NT2/D1 (cell line): ENCODE data around the gene STXBP6.

Experiments used
- DNase-seq: peaks from one replicate; pipeline ENCODE4 v3.0.0-alpha.2; 2011; ENCODE audit warnings: low read depth, low spot score
- H3K27me3 ChIP-seq: 2 replicates; pipeline ENCODE4 v1.6.0; 2011; ENCODE audit warnings: mild to moderate bottlenecking; ENCODE audit not compliant: insufficient read length, insufficient read depth
- H3K36me3 ChIP-seq: 2 replicates; pipeline ENCODE4 v1.6.1; 2011; ENCODE audit warnings: mild to moderate bottlenecking, low read length, mixed read lengths; ENCODE audit not compliant: insufficient read depth, insufficient read length
- H3K4me1 ChIP-seq: 2 replicates; pipeline ENCODE4 v1.5.1; 2011; ENCODE audit not compliant: insufficient read depth, insufficient read length
- H3K4me3 ChIP-seq: 2 replicates; pipeline ENCODE4 v1.5.1; 2011; ENCODE audit warnings: low read depth; ENCODE audit not compliant: insufficient read length
- H3K9ac ChIP-seq: 2 replicates; pipeline ENCODE4 v1.6.0; 2011; ENCODE audit warnings: low read depth; ENCODE audit not compliant: insufficient read length
- H3K9me3 ChIP-seq: 2 replicates; pipeline ENCODE4 v1.5.1; 2011; ENCODE audit warnings: mild to moderate bottlenecking, low read length; ENCODE audit not compliant: insufficient read depth
- SUZ12 ChIP-seq: IDR thresholded peaks from 2 replicates; pipeline ENCODE4 v1.6.1; 2011; ENCODE audit not compliant: insufficient read length, insufficient read depth; ENCODE audit errors: extremely low read depth
- YY1 ChIP-seq: IDR thresholded peaks from 2 replicates; pipeline ENCODE4 v1.6.1; 2011; ENCODE audit not compliant: insufficient read length, insufficient read depth
- ZNF274 ChIP-seq: IDR thresholded peaks from 2 replicates; pipeline ENCODE4 v1.6.1; 2011; ENCODE audit warnings: mild to moderate bottlenecking, low read depth, low read length

The STXBP6 gene

DNA sequence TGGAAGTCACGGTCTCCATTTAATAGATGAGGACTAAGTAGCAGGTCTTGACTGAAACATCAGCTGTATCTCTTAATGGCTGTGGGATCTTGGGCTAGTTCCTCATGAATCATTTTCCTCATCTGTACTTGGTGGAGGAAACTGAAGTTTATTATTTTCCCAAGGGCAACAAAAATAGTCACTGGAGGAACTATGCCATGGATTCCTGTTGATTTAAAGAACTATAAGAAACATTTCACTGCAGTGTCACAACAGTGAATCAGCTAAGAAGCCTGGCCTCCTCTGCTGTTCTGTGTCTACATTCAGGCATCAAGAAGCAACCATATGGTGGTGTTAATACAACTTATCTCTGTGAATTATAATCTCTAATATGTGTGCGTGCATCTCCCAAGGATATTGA, 200.5 kb downstream of the STXBP6 start:
- H3K27me3 ChIP-seq = no peaks in the 10 kb centered on the region
- DNase-seq = no peak
- H3K36me3 ChIP-seq = no peaks in the 10 kb centered on the region
- no peak overlapping the region for H3K9ac ChIP-seq
- no peak overlapping the region for H3K4me3 ChIP-seq
- H3K4me1 ChIP-seq = no peaks in the 10 kb centered on the region
- TF ChIP-seq ZNF274 = no peak
- no peak for TF ChIP-seq YY1
- no peak for TF ChIP-seq SUZ12
- no peaks in the 10 kb centered on the region for H3K9me3 ChIP-seq

DNA sequence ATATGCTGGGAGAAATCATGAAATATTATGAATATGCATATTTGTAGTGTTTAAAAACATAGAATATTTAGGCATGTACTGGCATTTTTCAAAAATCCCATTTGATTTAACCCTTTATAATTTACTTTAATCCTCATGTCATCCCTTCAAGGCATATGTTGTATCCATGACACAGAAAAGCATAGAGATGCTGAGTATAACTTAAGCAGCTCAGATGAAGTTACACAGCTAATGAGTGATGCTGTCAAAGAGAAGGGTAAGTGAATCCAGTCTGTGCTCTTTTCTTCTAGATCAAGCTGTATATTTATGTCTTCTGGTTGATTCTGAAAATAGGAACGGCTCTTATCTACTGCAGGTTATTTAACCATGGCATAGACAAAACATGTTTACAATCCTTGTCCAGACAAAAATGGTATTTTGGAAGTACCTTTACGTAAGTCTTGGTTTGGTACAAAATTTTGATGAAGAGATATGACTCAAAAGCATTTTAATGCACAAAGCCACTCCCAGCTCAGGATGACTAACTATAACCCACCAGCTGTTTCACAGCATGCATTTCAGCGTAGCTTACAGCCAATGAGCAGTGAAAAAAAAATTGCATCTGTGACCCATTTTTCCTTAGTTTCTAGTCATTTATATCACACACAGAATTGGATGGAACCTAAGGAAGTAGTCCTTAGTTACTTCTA, 201.7 kb downstream of the STXBP6 start:
- H3K27me3 ChIP-seq = no peaks in the 10 kb centered on the region
- H3K9ac ChIP-seq = no peak overlapping the region
- no peak for DNase-seq
- no peaks in the 10 kb centered on the region for H3K4me1 ChIP-seq
- TF ChIP-seq SUZ12 (no peak), ZNF274 (no peak), YY1 (no peak)
- H3K9me3 ChIP-seq = no peaks in the 10 kb centered on the region
- no peak overlapping the region for H3K4me3 ChIP-seq
- no peaks in the 10 kb centered on the region for H3K36me3 ChIP-seq

DNA sequence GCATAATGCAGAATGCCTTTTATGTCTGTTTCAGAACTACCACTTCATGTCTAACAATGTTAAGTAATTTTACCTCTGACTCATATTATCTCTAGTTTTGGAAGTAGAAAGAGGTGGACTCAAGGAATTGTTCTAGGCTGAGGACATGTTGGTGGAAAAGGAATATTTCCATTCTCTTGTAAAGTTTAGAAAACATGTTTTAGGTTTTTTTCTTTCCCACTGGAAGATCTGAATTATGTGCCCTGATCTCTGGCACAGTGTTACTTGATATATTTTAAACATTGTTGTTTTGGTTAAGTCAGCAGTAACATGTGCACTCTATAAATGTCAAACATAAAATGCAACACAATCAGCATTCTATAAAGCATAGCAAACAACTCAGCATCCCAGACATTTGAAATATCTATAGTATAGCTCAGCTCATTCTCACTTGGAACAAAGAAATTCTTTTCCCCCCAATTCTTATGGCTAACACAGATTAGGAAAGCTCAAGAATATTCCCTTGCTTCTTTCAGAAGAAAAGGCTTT, 202.3 kb downstream of the STXBP6 start:
- DNase-seq = no peak

DNA sequence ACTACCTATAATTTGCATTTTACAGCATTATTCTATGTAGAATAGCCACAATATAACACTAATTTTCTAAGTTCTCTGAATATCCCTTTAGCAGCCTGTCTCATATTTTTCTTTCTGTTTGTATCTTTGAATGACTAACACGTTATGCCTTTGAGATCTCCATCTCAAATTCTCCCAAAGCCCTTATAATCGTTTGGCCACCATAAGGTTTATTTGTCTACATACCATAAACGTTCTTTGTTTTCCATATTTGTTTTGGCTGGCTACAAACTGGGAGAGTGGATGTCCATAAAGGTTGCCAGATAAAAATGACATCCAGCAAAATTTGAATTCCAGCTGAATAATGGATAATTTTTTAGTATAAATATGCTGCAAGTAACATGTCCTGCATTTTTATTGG, 203.7 kb downstream of the STXBP6 start:
- TF ChIP-seq SUZ12 (no peak), ZNF274 (no peak), YY1 (no peak)
- H3K4me1 ChIP-seq = no peaks in the 10 kb centered on the region
- H3K36me3 ChIP-seq = no peaks in the 10 kb centered on the region
- H3K9ac ChIP-seq = no peak overlapping the region
- H3K4me3 ChIP-seq = no peak overlapping the region
- no peaks in the 10 kb centered on the region for H3K9me3 ChIP-seq
- DNase-seq = no peak
- H3K27me3 ChIP-seq = no peaks in the 10 kb centered on the region

More for the DNA sequence above, 202.3 kb downstream of the STXBP6 start:
- Histone ChIP-seq H3K27me3 (no peaks in the 10 kb centered on the region), H3K36me3 (no peaks in the 10 kb centered on the region), H3K4me3 (no peak overlapping the region), H3K9me3 (no peaks in the 10 kb centered on the region), H3K9ac (no peak overlapping the region), H3K4me1 (no peaks in the 10 kb centered on the region)
- TF ChIP-seq ZNF274 = no peak
- no peak for TF ChIP-seq SUZ12
- TF ChIP-seq YY1 = no peak

DNA sequence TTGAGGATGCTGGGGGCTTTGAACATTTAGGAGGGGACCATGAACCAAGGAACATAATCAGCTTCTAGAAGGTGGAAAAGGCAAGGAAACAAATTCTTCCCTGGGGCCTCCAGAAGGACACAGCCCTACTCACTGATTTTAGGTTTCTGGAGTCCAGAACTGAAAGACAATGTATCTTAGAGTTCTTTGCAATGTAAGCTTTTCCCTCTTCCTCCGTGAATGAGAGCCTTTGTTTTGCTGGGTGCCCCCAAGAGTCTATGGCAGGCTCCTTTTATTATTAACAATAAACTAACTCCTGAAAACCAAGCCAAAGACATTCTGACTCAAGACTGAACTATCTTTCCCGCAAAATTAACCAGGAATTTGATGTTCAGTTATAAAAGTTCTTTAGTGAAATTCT, 204.1 kb downstream of the STXBP6 start:
- no peak overlapping the region for H3K9ac ChIP-seq
- TF ChIP-seq SUZ12 (no peak), ZNF274 (no peak), YY1 (no peak)
- H3K27me3 ChIP-seq = no peaks in the 10 kb centered on the region
- H3K4me3 ChIP-seq = no peak overlapping the region
- DNase-seq = no peak
- no peaks in the 10 kb centered on the region for H3K36me3 ChIP-seq
- no peaks in the 10 kb centered on the region for H3K9me3 ChIP-seq
- H3K4me1 ChIP-seq = no peaks in the 10 kb centered on the region

DNA sequence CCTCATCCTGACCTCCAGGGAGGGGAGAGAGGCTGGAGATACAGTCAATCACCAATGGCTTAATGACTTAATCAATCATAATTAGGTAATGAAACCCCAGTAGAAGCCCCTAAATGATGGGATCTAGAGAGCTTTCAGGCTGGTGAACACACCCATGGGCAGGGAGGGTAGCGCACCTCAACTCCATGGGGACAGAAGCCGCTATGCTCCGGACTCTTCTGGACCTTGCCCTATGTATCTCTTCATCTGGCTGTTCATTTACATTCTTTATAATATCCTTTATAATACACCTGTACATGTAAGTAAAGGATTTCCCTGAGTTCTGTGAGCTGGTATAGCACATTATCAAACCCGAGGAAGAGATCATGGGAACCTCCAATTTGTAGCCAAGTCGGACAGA, 205.9 kb downstream of the STXBP6 start:
- no peak for TF ChIP-seq ZNF274
- TF ChIP-seq YY1 = no peak
- no peak for TF ChIP-seq SUZ12
- no peaks in the 10 kb centered on the region for H3K27me3 ChIP-seq

DNA sequence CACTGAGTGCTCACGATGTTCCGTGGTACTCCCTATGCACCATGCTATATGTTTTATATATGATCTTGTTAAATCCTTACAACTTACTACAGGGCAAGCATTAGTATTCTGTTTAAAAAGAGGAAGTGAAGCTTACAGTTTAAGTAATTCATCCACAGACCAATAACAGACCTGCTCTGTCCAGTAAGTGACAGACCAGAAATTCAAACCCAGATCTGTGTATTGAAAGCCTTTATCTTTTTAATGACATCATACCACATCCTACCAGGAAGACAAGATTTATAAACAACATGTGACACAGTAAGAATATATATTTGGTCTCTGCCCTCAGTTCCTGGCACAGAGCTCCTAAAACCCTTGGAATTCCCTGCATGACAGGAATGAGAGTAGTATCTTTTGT, 206.5 kb downstream of the STXBP6 start:
- Histone ChIP-seq H3K9ac (no peak overlapping the region), H3K4me3 (no peak overlapping the region), H3K9me3 (no peaks in the 10 kb centered on the region)

More for the DNA sequence above, 205.9 kb downstream of the STXBP6 start:
- H3K4me3 ChIP-seq = no peak overlapping the region
- H3K9ac ChIP-seq = no peak overlapping the region
- DNase-seq = no peak
- no peaks in the 10 kb centered on the region for H3K36me3 ChIP-seq
- H3K4me1 ChIP-seq = no peaks in the 10 kb centered on the region
- no peaks in the 10 kb centered on the region for H3K9me3 ChIP-seq

More for the DNA sequence above, 206.5 kb downstream of the STXBP6 start:
- Histone ChIP-seq H3K27me3 (no peaks in the 10 kb centered on the region), H3K4me1 (no peaks in the 10 kb centered on the region), H3K36me3 (no peaks in the 10 kb centered on the region)
- TF ChIP-seq SUZ12 (no peak), ZNF274 (no peak), YY1 (no peak)
- no peak for DNase-seq
